ENCODE results near the gene FAM50B.
A peak's percentile ranks its signal among the peaks of the same experiment; 100 is the strongest.

- TF ChIP-seq, protein P1, sequence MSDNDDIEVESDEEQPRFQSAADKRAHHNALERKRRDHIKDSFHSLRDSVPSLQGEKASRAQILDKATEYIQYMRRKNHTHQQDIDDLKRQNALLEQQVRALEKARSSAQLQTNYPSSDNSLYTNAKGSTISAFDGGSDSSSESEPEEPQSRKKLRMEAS (IDR thresholded peaks at IDR 0.05) = peak; percentile 65
- TF ChIP-seq RAD21 (IDR thresholded peaks at IDR 0.05; ENCODE audit: low read depth) (no peak), USF1 (IDR thresholded peaks at IDR 0.05) (no peak), TAF1 (IDR thresholded peaks at IDR 0.05; ENCODE audit: low read depth) (no peak), NFIC (IDR thresholded peaks at IDR 0.05) (peak; percentile 84), CEBPB (IDR thresholded peaks at IDR 0.05) (no peak)
- TF ChIP-seq, protein P2, sequence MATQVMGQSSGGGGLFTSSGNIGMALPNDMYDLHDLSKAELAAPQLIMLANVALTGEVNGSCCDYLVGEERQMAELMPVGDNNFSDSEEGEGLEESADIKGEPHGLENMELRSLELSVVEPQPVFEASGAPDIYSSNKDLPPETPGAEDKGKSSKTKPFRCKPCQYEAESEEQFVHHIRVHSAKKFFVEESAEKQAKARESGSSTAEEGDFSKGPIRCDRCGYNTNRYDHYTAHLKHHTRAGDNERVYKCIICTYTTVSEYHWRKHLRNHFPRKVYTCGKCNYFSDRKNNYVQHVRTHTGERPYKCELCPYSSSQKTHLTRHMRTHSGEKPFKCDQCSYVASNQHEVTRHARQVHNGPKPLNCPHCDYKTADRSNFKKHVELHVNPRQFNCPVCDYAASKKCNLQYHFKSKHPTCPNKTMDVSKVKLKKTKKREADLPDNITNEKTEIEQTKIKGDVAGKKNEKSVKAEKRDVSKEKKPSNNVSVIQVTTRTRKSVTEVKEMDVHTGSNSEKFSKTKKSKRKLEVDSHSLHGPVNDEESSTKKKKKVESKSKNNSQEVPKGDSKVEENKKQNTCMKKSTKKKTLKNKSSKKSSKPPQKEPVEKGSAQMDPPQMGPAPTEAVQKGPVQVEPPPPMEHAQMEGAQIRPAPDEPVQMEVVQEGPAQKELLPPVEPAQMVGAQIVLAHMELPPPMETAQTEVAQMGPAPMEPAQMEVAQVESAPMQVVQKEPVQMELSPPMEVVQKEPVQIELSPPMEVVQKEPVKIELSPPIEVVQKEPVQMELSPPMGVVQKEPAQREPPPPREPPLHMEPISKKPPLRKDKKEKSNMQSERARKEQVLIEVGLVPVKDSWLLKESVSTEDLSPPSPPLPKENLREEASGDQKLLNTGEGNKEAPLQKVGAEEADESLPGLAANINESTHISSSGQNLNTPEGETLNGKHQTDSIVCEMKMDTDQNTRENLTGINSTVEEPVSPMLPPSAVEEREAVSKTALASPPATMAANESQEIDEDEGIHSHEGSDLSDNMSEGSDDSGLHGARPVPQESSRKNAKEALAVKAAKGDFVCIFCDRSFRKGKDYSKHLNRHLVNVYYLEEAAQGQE (IDR thresholded peaks at IDR 0.05; ENCODE audit: low read depth) = no peak
Observed at GRCh38 chr6:3899970-3900439, 50.8 kb downstream of the FAM50B start.

Measured in Ishikawa (cell line).